ENCODE measurements around the gene MTOR. TPM values are rescaled to one million over a fixed set of nuclear protein-coding genes. Genes with fewer than 3 reads are reported as not detected.

MTOR gene
- total RNA-seq, 4 donors from 2014 or later = 40.4 to 51.4 (median 49.6) TPM

GRCh38 chr1:11059968-11060830, 202.2 kb downstream of the MTOR start, which contains the start of gene SRM:
SRM (minus strand) TSS chr1:11060018; CDS start chr1:11059943, 75 bp downstream.
- 1% methylated on average over 24 to 27 of the region's 83 CpGs for WGBS, 2 donors
- no peaks in the 10 kb centered on the region for H3K27me3 ChIP-seq
- H3K4me1 ChIP-seq = peaks cover 0 to 53% (median 25%) of the 10 kb centered on the region in 4 donors
- H3K9me3 ChIP-seq = no peaks in the 10 kb centered on the region
- peak within 1 kb of the TSS; percentile 47 to 86 (median 80) for H3K27ac ChIP-seq
- peaks cover 0 to 49% (median 8%) of the 10 kb centered on the region in 3 donors for H3K36me3 ChIP-seq
- peak; percentile 80 to 87 for DNase-seq (ENCODE audit: low spot score in 2 of 2)
- H3K4me3 ChIP-seq = peak within 1 kb of the TSS; percentile 87 to 100 (median 98)
- TF ChIP-seq POLR2A (IDR thresholded peaks at IDR 0.05) = peak; percentile 30 to 85
- TF ChIP-seq EP300 (IDR thresholded peaks at IDR 0.05) = peak in 1 of 2 donors; percentile 63
- TF ChIP-seq CTCF (IDR thresholded peaks at IDR 0.05) = peak; percentile 67 to 94 (median 91)

- Histone ChIP-seq H3K4me1 (peaks cover 0 to 53% (median 25%) of the 10 kb centered on the region in 4 donors), H3K27ac (peak overlapping the region; percentile 24 to 86 (median 61)), H3K27me3 (no peaks in the 10 kb centered on the region), H3K4me3 (peak overlapping the region; percentile 87 to 100 (median 98)), H3K36me3 (peaks cover 0 to 49% (median 8%) of the 10 kb centered on the region in 3 donors), H3K9me3 (no peaks in the 10 kb centered on the region)
- WGBS, 2 donors = 4 to 6% methylated on average over 23 to 26 of the region's 72 CpGs
- DNase-seq (ENCODE audit: low spot score in 2 of 2) = no peak
- TF ChIP-seq POLR2A (IDR thresholded peaks at IDR 0.05) = no peak
- no peak for TF ChIP-seq CTCF (IDR thresholded peaks at IDR 0.05)
- no peak for TF ChIP-seq EP300 (IDR thresholded peaks at IDR 0.05)
These were observed 203.0 kb downstream of the MTOR start for GRCh38 chr1:11059155-11059967.

GRCh38 chr1:11058595-11059154, 203.7 kb downstream of the MTOR start:
- Histone ChIP-seq H3K27me3 (no peaks in the 10 kb centered on the region), H3K27ac (peak overlapping the region; percentile 1 to 86 (median 51)), H3K36me3 (peaks cover 0 to 49% (median 8%) of the 10 kb centered on the region in 3 donors), H3K4me3 (peak overlapping the region; percentile 87 to 100 (median 98)), H3K9me3 (no peaks in the 10 kb centered on the region), H3K4me1 (peaks cover 0 to 46% (median 25%) of the 10 kb centered on the region in 4 donors)
- no peak for DNase-seq (ENCODE audit: low spot score in 2 of 2)
- WGBS, 2 donors = 40 to 55% methylated on average over 25 to 26 of the region's 28 CpGs
- TF ChIP-seq POLR2A (IDR thresholded peaks at IDR 0.05) (no peak), EP300 (IDR thresholded peaks at IDR 0.05) (no peak), CTCF (IDR thresholded peaks at IDR 0.05) (no peak)

GRCh38 chr1:11058026-11058425, 204.3 kb downstream of the MTOR start:
- H3K4me1 ChIP-seq = peaks cover 0 to 47% (median 24%) of the 10 kb centered on the region in 4 donors

More at GRCh38 chr1:11058026-11058425, 204.3 kb downstream of the MTOR start:
- no peak for TF ChIP-seq EP300 (IDR thresholded peaks at IDR 0.05)
- TF ChIP-seq CTCF (IDR thresholded peaks at IDR 0.05) = no peak
- TF ChIP-seq POLR2A (IDR thresholded peaks at IDR 0.05) = no peak
- Histone ChIP-seq H3K4me3 (peak overlapping the region in 1 of 4 donors; percentile 100), H3K27me3 (no peaks in the 10 kb centered on the region), H3K36me3 (peaks cover 0 to 46% (median 8%) of the 10 kb centered on the region in 3 donors), H3K27ac (no peak overlapping the region), H3K9me3 (no peaks in the 10 kb centered on the region)
- 92 to 95% methylated on average over 14 of the region's 14 CpGs for WGBS, 2 donors
- DNase-seq (ENCODE audit: low spot score in 2 of 2) = no peak
